GM12878 (cell line): ENCODE measurements around the gene RAB35. TPM values are rescaled to one million over a fixed set of nuclear protein-coding genes. Genes with fewer than 3 reads are reported as not detected.
A peak's percentile ranks its signal among the peaks of the same experiment; 100 is the strongest.

Experiments
- ATF2 ChIP-seq: IDR thresholded peaks from 2 replicates; pipeline ENCODE4 v1.6.1; 2012; ENCODE audit warnings: low read length, inconsistent platforms
- BRCA1 ChIP-seq: IDR thresholded peaks from 2 replicates; pipeline ENCODE4 v1.6.1; 2011; ENCODE audit warnings: low read depth, low read length, improper control_type of control experiment
- CHD4 ChIP-seq: fragments of 200-600 bp; sonication (generic); IDR thresholded peaks from 2 replicates; pipeline ENCODE4 v1.6.1; 2016; ENCODE audit warnings: mild to moderate bottlenecking
- CREB1 ChIP-seq: IDR thresholded peaks from 2 replicates; pipeline ENCODE4 v1.6.1; 2012; ENCODE audit warnings: low read depth, mild to moderate bottlenecking, inconsistent platforms
- CREM ChIP-seq: IDR thresholded peaks from 2 replicates; pipeline ENCODE4 v1.6.1; 2014; ENCODE audit warnings: antibody characterized with exemption, low read depth
- EED ChIP-seq: sonication (generic); IDR thresholded peaks from 2 replicates; pipeline ENCODE4 v1.6.1; 2016; ENCODE audit warnings: antibody characterized with exemption, low read depth
- FOXM1 ChIP-seq: IDR thresholded peaks from 2 replicates; pipeline ENCODE4 v1.6.1; 2012; ENCODE audit warnings: low read depth, mild to moderate bottlenecking, inconsistent platforms, low read length, moderate library complexity
- IRF4 ChIP-seq: IDR thresholded peaks from 2 replicates; pipeline ENCODE4 v1.6.1; 2011; ENCODE audit warnings: low read depth, low read length
- LARP7 ChIP-seq: fragments of 450-650 bp; IDR thresholded peaks from 2 replicates; pipeline ENCODE4 v1.6.1; 2017; ENCODE audit warnings: mild to moderate bottlenecking
- MEF2B ChIP-seq: fragments of 450-650 bp; IDR thresholded peaks from 2 replicates; pipeline ENCODE4 v1.6.1; 2018; ENCODE audit warnings: mild to moderate bottlenecking, moderate library complexity; ENCODE audit not compliant: partially characterized antibody, poor library complexity, severe bottlenecking
- MLLT1 ChIP-seq: fragments of 450-650 bp; IDR thresholded peaks from 2 replicates; pipeline ENCODE4 v1.6.1; 2016; ENCODE audit warnings: mild to moderate bottlenecking
- NR2F1 ChIP-seq: fragments of 450-650 bp; conservative IDR thresholded peaks from 2 replicates; pipeline ENCODE4 v1.6.1; 2017; ENCODE audit warnings: mild to moderate bottlenecking
- PKNOX1 ChIP-seq: fragments of 450-650 bp; IDR thresholded peaks from 2 replicates; pipeline ENCODE4 v1.6.1; 2016; ENCODE audit warnings: mild to moderate bottlenecking
- PML ChIP-seq: IDR thresholded peaks from 2 replicates; pipeline ENCODE4 v1.6.1; 2012; ENCODE audit warnings: low read length, inconsistent platforms
- POLR2A ChIP-seq: IDR thresholded peaks from 2 replicates; pipeline ENCODE4 v1.6.1; 2011; ENCODE audit warnings: low read depth, mild to moderate bottlenecking, low read length
- POU2F2 ChIP-seq: IDR thresholded peaks from 3 replicates; pipeline ENCODE4 v1.6.1; 2011; ENCODE audit warnings: low read depth, mild to moderate bottlenecking, low read length, borderline replicate concordance
- RCOR1 ChIP-seq: conservative IDR thresholded peaks from 2 replicates; pipeline ENCODE4 v1.6.1; 2012; ENCODE audit warnings: low read depth, low read length, improper control_type of control experiment
- RELB ChIP-seq: fragments of 450-650 bp; IDR thresholded peaks from 2 replicates; pipeline ENCODE4 v1.6.1; 2017; ENCODE audit warnings: low read depth, mild to moderate bottlenecking, moderate library complexity
- RUNX3 ChIP-seq: IDR thresholded peaks from 2 replicates; pipeline ENCODE4 v1.6.1; 2012; ENCODE audit warnings: low read length, inconsistent platforms
- SMAD1 ChIP-seq: fragments of 450-650 bp; IDR thresholded peaks from 2 replicates; pipeline ENCODE4 v1.6.1; 2018; ENCODE audit warnings: mild to moderate bottlenecking, low read depth; ENCODE audit not compliant: partially characterized antibody
- SREBF2 ChIP-seq: IDR thresholded peaks from 2 replicates; pipeline ENCODE4 v1.6.1; 2012; ENCODE audit warnings: mild to moderate bottlenecking, low read length
- TBL1XR1 ChIP-seq: IDR thresholded peaks from 2 replicates; pipeline ENCODE4 v1.6.1; 2012; ENCODE audit warnings: low read depth, low read length, improper control_type of control experiment
- TCF3 ChIP-seq: IDR thresholded peaks from 2 replicates; pipeline ENCODE4 v1.6.1; 2012; ENCODE audit warnings: low read depth, mild to moderate bottlenecking, low read length, borderline replicate concordance; ENCODE audit not compliant: insufficient read depth
- ZNF217 ChIP-seq: fragments of 450-650 bp; IDR thresholded peaks from 2 replicates; pipeline ENCODE4 v1.6.1; 2017; ENCODE audit warnings: antibody characterized with exemption, mild to moderate bottlenecking
- polyA plus RNA-seq, 11 experiments: library from polyadenylated mRNA; depleted of rRNA in 4 of 11; unstranded in 6 of 11; stranded (reverse) in 5 of 11; fragments of >200 nt; fragmentation: Nextera tagmentation in 4 of 11; fragmentation: Illumina TruSeq in 1 of 11; extraction: Ambion mirVana in 4 of 11; extraction: Trizol in 1 of 11; gene quantifications; 1 replicate in 1 of 11; 2 replicates in 10 of 11; pipeline versions ENCODE4 v1.2.1 to v1.2.3, GENCODE V29; 2011 to 2016; ENCODE audit warnings: inconsistent platforms in 2 of 11, missing spikeins in 2 of 11, low read depth in 1 of 11
- total RNA-seq, 4 experiments: library from RNA; depleted of rRNA in 3 of 4; stranded (reverse); fragments of >200 nt in 3 of 4; fragmentation: Illumina TruSeq in 1 of 4; extraction: Trizol in 1 of 4; gene quantifications; 2 replicates each; pipeline versions ENCODE4 v1.2.1 to v1.2.3, GENCODE V29; 2013 to 2021

Gene RAB35
- total and polyA plus RNA-seq, 10 of the 15 experiments (the other 5 are each of a cell fraction or from before 2014, with no cell fraction given): 0.76 to 99.2 (median 43.8) TPM

- 0 out of 2 replicates have a peak, but pooled peaks have one; percentile 12 for TF ChIP-seq NR2F1
- peak; percentile 85 for TF ChIP-seq RUNX3
- 0 out of 2 replicates have a peak, but pooled peaks have one; percentile 58 for TF ChIP-seq RCOR1
- TF ChIP-seq MLLT1: peak; percentile 48; the same call in 1 of the 2 replicates
- TF ChIP-seq MEF2B: peak; percentile 92
- TF ChIP-seq PML: 0 out of 2 replicates have a peak, but pooled peaks have one; percentile 32
- peak; percentile 98 for TF ChIP-seq POU2F2
- peak; percentile 89 for TF ChIP-seq TCF3
- peak; percentile 86 for TF ChIP-seq CREB1
- peak; percentile 89 for TF ChIP-seq EED
- TF ChIP-seq IRF4: peak; percentile 45; the same call in 1 of the 2 replicates
- TF ChIP-seq SREBF2: no peak
- no peak for TF ChIP-seq CHD4
- no peak for TF ChIP-seq BRCA1
- no peak for TF ChIP-seq ZNF217
- TF ChIP-seq ATF2: peak; percentile 78
- TF ChIP-seq POLR2A: peak; percentile 78
- peak; percentile 25 for TF ChIP-seq SMAD1
- TF ChIP-seq TBL1XR1: peak; percentile 91
- 0 out of 2 replicates have a peak, but pooled peaks have one; percentile 14 for TF ChIP-seq PKNOX1
- TF ChIP-seq RELB: peak; percentile 82; the same call in 1 of the 2 replicates
- TF ChIP-seq CREM: peak; percentile 76
- peak; percentile 42; the same call in 1 of the 2 replicates for TF ChIP-seq FOXM1
- TF ChIP-seq LARP7: no peak
Observed at GRCh38 chr12:120132863-120133385, 16.4 kb upstream of the RAB35 start (continued).
